Measurements from ENCODE around the gene PTPN21.

- TF ChIP-seq CTCF (IDR thresholded peaks at IDR 0.05) (no peak), EP300 (IDR thresholded peaks at IDR 0.05) (no peak)
Measured at GRCh38 chr14:88556581-88556980, 1.8 kb upstream of the PTPN21 start.

Measured in stomach (tissue), 4 donors.